Hindlimb muscle (tissue), 1 donor: Measurements from ENCODE around the gene TPT1. TPM values are rescaled to one million over a fixed set of nuclear protein-coding genes. Genes with fewer than 3 reads are reported as not detected.
"Not testable (repeated sequence)": the region's sequence is repeated elsewhere in the genome, so short reads cannot be mapped to it uniquely, and the experiment has no call there.

Experiments used
- DNase-seq: peaks from one replicate; pipeline ENCODE4 v3.0.0-alpha.2; 2013
- polyA plus RNA-seq: library from polyadenylated mRNA; unstranded; fragments of 120-200 nt; gene quantifications from one replicate; pipeline ENCODE4 v1.2.1, GENCODE V29; 2013; ENCODE audit not compliant: insufficient read length

The TPT1 gene
- polyA plus RNA-seq, 1 donor = 8,044 TPM

GRCh38 chr13:45367358-45367757 is 26.4 kb upstream of the TPT1 start:
- no peak for DNase-seq

GRCh38 chr13:45365558-45365885 is 24.5 kb upstream of the TPT1 start:
- DNase-seq = no peak

GRCh38 chr13:45364876-45365557 is 24.0 kb upstream of the TPT1 start:
- DNase-seq = no peak

- DNase-seq = no peak
Observed at GRCh38 chr13:45362939-45363338, 22.0 kb upstream of the TPT1 start.

GRCh38 chr13:45361596-45362206 is 20.7 kb upstream of the TPT1 start:
- no peak for DNase-seq

GRCh38 chr13:45356966-45357672 is 16.1 kb upstream of the TPT1 start:
- DNase-seq = no peak

GRCh38 chr13:45353895-45354294 is 12.9 kb upstream of the TPT1 start:
- DNase-seq = no peak

- DNase-seq = no peak
Observed at GRCh38 chr13:45352031-45352430, 11.0 kb upstream of the TPT1 start.

- DNase-seq = no peak
Observed at GRCh38 chr13:45350152-45350551, 9.2 kb upstream of the TPT1 start.

GRCh38 chr13:45349438-45349837 is 8.5 kb upstream of the TPT1 start:
- no peak for DNase-seq

GRCh38 chr13:45344064-45344463 is 3.1 kb upstream of the TPT1 start:
- DNase-seq = not testable (repeated sequence)

- not testable (repeated sequence) for DNase-seq
Observed at GRCh38 chr13:45343102-45343501, 2.1 kb upstream of the TPT1 start.

GRCh38 chr13:45342668-45343067 is 1.7 kb upstream of the TPT1 start:
- not testable (repeated sequence) for DNase-seq

GRCh38 chr13:45341799-45342500 is 967 bp upstream of the TPT1 start:
- peak; percentile 24 for DNase-seq

- DNase-seq = peak; percentile 93
Observed at GRCh38 chr13:45340422-45341033, 455 bp downstream of the TPT1 start.

- no peak for DNase-seq
Observed at GRCh38 chr13:45339867-45340266, 1.1 kb downstream of the TPT1 start.

- DNase-seq = no peak
Observed at GRCh38 chr13:45339399-45339798, 1.6 kb downstream of the TPT1 start.

GRCh38 chr13:45337803-45338202 is 3.2 kb downstream of the TPT1 start:
- no peak for DNase-seq

- no peak for DNase-seq
Observed at GRCh38 chr13:45337395-45337794, 3.6 kb downstream of the TPT1 start.

- no peak for DNase-seq
Observed at GRCh38 chr13:45336025-45336800, 4.8 kb downstream of the TPT1 start.

- DNase-seq = no peak
Observed at GRCh38 chr13:45335397-45336024, 5.5 kb downstream of the TPT1 start.
